T follicular helper cell (primary cell): ENCODE data around the gene ABCC1.

ENCODE experiments used
- DNase-seq: peaks from one replicate; pipeline ENCODE4 v3.0.0-alpha.2; 2020; ENCODE audit warnings: low read depth

The ABCC1 gene

GRCh38 chr16:15993946-15994665 lies 44.7 kb downstream of the ABCC1 start:
- no peak for DNase-seq

- no peak for DNase-seq
Measured at GRCh38 chr16:15996432-15997109, 47.2 kb downstream of the ABCC1 start.

GRCh38 chr16:16000685-16001084 lies 51.3 kb downstream of the ABCC1 start:
- DNase-seq, result no peak

- no peak for DNase-seq
Measured at GRCh38 chr16:16001596-16002255, 52.3 kb downstream of the ABCC1 start.

DNA sequence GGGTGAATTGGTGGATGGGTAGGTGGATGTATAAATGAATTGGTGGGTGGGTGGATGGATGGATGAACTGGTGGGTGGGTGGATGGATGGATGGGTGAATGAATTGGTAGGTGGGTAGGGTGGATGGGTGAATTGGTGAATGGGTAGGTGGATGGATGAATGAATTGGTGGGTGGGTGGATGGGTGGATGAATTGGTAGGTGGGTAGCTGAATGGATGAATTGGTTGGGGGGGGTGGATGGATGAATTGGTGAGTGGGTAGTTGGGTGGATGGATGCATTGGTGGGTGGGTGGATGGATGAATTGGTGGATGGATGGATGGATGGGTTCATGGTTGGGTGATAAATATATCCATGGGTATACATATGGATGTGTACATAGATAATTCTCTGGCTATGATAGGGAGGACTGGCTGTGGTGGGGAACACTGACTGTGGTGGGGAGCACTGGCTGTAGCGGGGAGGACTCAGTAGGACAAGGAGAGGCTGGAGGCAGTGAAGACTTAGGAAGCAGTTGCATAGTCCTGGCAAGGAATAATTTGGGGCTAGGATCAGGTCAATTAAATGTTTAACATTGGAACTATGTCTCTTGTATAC lies 54.4 kb downstream of the ABCC1 start:
- no peak for DNase-seq

GRCh38 chr16:16004314-16004749 lies 54.9 kb downstream of the ABCC1 start:
- no peak for DNase-seq

- DNase-seq, result no peak
Measured at GRCh38 chr16:16005721-16006120, 56.3 kb downstream of the ABCC1 start.

- DNase-seq, result no peak
Measured at GRCh38 chr16:16006650-16007049, 57.2 kb downstream of the ABCC1 start.

DNA sequence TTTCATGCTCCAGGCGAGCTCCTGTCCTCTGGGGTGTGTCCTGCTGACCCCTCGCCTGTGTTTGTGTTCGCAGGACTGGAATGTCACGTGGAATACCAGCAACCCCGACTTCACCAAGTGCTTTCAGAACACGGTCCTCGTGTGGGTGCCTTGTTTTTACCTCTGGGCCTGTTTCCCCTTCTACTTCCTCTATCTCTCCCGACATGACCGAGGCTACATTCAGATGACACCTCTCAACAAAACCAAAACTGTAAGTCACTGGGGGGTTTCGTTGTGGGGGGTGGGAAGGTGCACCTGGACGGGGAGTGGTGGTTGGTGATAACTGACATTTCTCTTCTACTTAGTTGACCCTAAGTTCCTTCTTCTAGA lies 58.3 kb downstream of the ABCC1 start:
- DNase-seq, result no peak

DNA sequence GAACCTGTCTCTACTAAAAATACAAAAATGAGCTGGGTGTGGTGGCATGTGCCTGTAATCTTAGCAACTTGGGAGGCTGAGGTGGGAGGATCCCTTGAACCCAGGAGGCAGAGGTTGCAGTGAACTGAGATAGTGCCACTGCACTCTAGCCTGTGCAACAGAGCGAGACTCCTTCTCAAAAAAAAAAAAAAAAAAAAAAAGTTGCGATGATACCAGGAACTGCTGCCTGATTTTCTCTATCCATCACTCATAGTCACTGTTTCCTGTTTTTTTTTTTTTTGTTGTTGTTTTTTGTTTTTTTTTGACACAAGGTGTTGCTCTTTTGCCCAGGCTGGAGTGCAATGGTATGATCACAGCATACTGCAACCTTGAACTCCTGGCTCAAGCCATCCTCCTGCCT lies 59.2 kb downstream of the ABCC1 start:
- DNase-seq, result no peak

DNA sequence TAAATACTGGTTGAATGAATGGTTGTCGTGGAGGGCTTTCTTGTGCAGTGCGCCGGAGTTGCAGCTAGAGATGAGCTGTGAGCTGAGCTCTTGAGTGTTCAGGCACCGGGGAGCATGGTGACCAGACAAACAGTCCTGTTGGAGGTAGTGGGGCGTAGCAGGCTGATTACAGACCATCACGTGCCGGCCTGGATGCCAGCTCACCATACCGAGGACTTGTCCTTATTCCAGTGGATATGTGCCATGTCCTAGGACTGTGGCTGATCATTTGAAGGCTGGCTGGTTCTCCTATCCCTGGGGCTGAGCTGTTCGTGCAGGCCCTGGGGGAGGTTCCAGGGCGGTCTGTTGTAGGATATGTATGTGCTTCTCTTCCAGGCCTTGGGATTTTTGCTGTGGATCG lies 60.0 kb downstream of the ABCC1 start:
- DNase-seq, result no peak

- DNase-seq, result no peak
Measured at GRCh38 chr16:16010194-16010593, 60.8 kb downstream of the ABCC1 start.

GRCh38 chr16:16012144-16012543 lies 62.7 kb downstream of the ABCC1 start:
- DNase-seq, result no peak

GRCh38 chr16:16013812-16014211 lies 64.4 kb downstream of the ABCC1 start:
- DNase-seq, result no peak

DNA sequence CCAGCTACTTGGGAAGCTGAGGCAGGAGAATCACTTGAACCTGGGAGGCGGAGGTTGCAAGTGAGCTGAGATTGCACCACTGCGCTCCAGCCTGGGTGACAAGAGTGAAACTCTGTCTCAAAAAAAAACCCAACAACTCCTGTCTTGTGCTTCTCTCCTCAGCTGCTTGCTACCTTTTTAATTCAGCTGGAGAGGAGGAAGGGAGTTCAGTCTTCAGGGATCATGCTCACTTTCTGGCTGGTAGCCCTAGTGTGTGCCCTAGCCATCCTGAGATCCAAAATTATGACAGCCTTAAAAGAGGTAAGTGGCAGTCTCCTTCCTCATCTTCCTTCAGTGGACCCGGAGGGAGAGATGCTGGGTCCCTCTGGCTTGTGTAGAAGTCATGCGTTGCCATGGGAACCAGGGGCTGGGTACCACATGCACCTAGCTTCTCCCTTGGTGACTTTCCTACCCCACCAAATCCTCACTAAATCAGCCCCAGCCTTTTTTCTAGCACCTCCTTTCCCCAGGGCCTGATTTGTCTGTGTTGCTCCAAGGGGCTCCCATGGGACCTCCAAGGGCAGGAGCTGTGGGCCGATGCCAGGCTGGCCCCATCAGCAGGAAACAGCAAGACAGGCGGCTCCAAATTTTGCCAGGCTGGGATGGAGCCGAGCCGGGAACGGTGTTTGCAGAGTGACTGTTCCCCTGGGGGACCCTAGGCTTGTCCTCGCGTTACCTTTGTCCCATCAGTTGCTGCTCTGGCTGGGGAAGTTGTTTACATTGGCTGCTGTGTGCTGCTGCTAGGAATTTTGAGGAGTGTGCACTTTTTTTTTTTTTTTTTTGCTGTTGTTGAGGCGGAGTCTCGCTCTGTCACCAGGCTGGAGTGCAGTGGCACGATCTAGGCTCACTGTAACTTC lies 65.2 kb downstream of the ABCC1 start:
- no peak for DNase-seq

GRCh38 chr16:16015849-16016248 lies 66.4 kb downstream of the ABCC1 start:
- no peak for DNase-seq

DNA sequence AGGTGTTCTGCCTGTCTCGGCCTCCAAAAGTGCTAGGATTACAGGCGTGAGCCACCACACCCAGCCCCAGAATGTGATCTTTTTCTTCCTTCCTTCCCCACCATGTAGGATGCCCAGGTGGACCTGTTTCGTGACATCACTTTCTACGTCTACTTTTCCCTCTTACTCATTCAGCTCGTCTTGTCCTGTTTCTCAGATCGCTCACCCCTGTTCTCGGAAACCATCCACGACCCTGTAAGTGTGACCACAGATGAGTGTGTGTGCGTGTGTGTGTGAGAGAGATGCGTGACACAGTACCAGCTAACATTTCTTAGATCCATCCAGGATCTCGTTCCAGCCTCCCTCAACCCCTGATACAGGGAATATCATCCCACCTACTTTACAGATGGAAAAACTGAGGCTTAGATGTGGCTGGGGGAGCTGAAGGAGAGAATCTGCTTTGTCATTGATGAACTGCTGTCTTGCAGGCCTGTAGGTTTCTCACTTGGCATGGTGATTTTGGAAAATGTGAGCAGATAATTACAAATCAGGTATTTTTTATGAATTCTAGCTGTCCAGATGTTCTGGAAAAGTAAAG lies 67.1 kb downstream of the ABCC1 start:
- no peak for DNase-seq

DNA sequence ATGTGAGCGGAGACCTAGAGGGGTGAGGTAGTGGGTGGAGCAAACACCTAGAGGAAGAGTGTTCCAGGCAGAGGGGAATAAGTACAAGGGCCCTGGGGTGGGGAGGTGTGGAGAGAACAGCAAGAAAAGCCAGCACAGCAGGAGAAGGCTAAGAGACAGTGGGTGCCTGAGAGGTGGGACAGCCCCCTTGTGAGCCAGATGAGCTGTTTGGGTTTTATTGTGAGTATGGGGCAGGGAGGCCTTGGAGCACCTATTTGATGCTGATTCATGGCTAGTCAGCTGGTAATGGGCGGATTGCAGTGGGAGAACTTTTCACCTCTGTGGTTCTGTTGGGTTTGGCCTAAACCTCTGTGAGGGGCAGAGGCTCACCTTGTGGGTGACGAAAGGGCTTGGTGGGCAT lies 68.4 kb downstream of the ABCC1 start:
- DNase-seq, result no peak

DNA sequence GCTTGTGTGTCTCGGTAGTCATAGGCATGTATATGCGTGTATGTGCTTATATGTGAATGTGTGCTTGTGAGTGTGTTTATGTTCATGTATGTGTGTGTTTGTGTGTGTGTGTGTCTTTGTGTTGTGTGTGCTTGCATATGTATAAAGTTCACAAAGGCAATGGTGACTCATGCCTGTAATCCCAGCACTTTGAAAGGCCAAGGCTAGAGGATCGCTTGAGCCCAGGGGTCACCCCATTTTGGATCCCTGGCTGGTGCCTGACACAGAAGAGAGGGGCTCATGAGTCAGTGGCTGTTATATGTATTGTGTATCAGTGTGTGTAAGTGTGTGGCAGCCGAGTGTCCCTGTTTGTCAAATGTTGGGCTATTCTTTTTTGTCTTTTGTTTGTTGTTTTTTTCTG lies 69.3 kb downstream of the ABCC1 start:
- no peak for DNase-seq

DNA sequence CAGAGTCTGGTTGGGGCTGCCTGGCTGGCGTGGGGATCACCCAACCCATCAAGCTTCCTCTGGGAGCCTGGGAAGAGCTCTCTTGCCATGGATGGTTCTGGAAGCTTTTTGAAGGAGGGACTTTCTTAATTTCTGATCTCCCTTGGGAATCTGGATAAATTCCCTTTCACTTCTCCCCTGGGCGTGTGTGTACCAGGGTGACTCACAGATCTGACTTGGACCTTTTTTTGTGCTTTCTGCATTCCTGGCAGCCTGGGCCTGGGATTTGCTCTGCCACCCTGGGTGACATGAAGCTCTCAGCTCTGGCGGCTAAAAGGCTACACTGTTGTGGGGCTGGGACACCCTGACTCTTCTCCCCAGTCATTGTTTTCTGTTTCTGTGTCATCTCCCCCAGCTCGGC lies 70.1 kb downstream of the ABCC1 start:
- DNase-seq, result no peak

DNA sequence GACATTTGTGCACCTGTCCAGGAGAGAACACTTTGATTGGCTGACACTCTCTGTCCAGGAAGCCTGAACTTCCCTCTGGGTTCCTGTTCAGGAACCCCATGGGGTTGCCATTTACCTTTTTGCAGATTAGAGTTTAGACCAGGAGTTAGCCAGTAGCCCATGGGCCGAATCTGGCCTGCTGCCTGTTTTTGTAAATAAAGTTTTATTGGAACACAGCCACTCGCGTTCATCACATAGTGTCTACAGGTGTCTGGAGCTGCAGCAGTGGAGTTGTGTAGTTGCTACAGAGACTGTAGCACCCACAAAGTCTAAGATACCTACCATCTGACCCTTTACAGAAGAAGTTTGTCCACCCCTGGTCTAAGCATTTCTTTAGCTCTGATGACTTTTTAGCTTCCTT lies 70.9 kb downstream of the ABCC1 start:
- no peak for DNase-seq
